HG03521 (cell line): ENCODE results near the gene RNF4.
"Not testable (repeated sequence)": the region's sequence is repeated elsewhere in the genome, so short reads cannot be mapped to it uniquely, and the experiment has no call there.

Source experiments
- ATAC-seq: cut with Tn5 transposase; IDR thresholded peaks from one replicate; pipeline ENCODE4 v1.9.1; 2021; ENCODE audit warnings: mild to moderate bottlenecking, moderate library complexity; ENCODE audit not compliant: unreplicated experiment

Gene RNF4

DNA sequence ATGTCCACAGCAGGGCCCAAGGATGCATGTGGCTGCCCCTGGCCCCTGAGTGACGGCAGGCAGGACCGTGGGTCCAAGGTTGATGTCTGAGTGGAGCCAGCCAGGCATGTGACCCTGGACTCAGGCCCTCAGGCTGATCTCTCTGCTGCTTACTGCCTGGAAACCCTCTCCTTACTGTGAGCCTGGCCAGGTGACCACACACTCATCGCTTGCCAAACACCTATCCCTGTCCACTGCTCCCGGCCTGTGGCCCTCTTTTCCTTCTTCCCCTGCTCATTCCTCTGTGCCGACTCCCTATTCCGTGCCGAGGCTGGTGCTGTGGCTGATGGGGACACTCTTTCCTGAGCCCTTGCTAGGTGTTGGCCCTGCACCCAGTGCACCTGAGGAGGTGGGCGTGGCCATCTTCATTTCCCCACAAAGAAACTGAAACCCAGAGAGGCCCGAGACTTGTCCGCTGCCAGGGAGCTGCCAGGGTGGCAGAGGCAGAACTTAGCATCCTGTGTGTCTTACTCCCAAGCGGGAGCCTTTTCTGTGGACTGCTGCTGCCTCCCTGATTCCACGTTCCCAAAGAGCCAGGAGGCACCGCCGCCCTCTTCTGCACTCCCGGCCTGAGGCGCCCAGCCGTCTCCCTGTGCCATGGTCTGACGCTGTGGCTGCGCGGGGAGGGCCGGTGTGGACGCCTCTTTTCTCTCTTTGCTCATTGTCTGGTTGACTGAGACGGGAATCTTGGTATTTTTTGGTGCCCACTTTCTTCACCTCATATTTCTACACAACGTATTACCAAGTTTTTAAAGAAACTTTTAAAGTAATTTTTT is 11.2 kb upstream of the RNF4 start:
- ATAC-seq: no peak

DNA sequence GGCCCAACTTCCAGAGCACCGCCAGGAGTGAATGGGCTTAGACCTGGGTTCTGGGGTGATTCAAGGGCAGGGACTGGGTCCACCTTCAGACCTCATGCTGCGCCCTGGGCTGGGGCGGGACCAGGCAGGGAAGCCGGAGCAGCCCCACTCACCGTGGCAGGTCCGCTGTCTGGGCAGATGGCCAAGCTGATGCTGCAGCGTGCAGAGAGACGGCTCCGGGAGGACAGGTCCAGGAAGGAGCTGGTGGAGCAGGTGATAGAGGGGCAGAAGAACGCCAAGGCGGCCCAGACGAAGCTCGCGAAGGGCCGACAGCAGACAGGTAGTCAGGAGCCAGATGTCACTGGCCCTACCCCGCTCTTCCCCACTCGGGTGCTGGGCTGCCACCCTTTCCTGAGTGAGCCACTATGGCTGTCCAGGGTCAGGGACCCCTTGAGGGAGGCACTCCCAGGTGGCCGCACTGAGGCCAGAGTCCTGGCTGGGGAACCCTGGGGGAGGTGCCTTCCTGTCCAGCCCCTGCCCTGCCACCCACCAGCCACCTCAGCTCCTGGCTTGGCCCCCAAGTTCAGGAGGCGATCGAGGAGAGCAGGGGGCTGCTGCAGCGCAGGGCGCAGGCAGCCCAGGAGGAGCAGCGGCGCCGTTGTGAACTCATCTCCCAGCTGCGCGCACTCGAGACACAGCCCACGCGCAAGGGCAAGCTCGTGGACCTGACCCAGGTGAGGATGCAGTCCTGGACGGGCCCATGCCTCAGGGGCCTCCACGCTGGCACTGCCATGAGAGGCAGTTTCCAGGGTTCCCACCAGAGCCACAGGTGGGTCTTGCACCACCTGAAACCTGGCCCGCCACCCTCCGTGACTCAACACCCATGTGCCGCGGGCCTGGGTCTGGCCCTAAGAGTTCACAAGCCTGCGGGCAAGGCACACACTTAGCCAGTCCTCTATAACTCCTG is 10.1 kb upstream of the RNF4 start:
- no peak for ATAC-seq

DNA sequence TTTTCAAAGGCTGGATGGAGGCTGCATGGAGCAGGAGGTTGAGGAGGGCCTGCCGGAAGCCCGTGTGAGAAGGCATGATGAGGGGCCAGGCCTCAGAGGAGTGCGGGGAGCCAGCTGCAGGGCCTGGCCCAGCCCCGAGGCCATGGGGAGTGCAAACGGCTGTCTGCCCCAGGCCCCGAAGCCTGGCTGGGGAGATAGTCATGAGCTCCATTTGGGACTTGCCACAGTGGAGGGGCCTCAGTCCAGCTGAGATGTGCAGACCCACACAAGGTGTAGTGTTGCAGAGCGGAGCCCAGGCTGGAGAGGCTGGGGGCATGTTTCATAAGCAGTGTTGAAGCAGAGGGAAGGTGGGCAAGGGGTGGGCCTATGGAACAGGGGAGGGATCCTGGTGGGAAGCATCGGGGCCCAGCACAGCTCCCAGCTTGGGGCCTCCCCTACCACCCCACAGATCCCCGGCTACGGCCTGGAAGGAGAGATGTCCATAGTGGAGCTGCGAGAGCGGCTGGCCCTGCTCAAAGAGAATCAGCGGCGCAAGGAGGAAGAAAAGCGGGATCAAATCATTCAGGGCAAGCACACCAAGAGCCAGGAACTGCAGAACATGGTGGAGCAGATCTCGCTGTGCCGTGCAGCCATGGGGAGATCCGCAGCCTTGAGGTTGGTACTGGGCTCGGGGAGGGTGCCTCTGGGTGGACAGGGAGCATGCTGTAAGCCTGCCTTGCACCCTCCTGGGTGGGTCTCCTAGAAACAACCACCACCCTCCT is 9.1 kb upstream of the RNF4 start:
- ATAC-seq: no peak

DNA sequence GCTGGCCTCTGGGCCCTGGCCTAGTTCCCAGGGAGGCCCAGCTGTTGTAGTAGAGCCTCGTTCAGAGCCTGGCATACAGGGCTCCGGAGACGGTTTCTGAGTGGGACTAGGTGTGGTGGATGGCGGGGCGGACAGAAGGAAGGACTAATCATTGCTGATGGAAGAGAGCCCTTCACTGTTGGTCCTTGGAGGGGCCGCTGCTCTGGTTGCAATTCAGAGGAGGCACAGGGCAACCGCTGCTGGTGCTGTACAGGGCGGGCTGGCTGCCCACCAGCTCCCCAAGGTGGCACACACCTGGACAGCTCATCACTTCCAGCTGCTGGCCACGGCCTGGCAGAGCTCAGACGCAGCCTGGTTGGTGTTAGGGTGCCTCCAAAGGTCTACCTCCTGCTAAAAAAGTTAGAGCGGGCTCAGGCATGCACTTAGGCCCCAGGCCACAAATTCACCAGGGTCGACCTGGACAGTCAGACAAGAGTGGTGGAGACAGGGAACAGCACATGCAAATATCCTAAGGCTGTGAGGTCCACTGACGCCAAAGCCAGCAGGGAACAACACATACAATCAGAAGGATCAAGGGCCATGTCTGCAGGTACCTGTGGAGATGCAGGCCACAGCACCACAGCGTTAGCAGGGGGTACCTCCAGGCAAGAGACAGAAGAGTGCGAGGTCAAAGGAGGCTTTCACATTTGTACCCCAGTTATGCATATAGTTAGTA is 7.5 kb upstream of the RNF4 start:
- ATAC-seq: no peak

DNA sequence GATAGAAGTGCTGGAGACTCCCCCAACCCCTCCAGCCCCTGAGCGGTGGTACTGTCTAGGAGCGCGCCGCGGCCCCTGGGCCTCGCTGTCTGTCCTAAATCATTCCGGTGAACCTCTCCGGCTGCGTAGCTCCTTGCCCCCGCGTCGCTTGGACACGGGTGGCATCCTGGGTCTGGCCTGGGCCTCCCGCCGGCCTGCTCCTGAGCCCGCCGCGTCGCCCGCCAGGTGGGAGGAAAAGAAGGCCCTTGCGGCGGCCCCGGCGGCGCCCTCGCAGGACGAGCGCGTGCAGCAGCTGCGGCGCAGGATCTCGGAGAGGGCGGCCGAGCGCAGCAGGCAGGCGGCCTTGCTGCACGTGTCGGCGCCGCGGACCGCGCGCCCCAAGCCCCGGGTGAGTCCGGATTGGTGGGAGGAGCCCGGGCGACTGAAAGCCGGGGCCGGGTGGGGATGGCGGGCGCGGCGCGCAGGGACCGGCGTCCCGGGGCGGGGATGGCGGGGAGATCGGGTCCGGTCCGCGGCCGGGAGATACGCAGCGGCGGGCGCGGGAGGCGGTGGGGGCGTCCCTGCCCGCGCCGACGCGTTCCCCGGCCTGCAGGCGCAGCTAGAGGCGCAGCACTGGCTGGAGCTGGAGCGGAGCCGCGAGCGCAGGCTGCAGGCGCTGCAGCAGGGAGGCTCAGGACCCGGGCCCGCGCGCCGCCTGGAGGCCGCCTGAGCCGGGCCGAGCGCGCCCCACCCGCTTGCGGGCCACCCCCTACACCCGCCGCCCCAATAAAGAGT is 6.5 kb upstream of the RNF4 start:
- ATAC-seq: peak; percentile 70

DNA sequence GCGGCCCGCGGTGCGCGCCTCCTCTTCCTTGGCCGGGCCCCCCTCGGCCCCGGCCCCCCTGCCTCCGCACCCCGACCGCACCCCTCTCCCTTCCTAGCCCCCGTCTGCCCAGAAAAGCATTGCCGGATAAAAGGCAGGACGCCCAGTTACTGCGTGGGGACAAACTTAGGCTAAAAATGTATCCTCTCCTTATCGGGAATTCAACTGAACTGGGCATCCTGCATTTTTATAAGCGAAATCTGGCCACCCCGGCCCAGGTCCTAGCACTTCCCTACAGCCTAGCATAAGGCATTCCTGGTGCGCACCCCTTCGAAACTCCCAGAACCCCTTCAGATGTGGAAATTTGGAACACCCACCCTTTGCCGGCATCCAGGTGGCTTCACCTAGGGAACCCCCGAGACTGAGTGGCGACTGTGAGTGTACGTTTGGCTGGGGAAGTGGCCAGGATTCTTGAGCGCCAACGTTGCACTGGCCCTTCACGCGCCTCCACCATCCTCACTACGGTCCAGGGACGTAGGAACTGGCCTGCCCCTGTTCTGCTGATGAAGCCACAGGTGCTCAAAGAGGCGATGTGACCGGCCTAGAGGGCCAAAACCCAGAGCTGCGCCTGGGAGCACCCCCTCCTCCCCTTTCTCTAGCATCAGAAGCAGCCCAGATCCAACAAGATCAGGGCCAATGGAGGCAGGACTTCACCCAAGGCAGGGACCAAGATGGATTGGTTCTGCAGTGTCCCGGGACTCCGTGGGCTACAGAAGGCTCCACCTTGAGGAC is 5.7 kb upstream of the RNF4 start:
- ATAC-seq: no peak

DNA sequence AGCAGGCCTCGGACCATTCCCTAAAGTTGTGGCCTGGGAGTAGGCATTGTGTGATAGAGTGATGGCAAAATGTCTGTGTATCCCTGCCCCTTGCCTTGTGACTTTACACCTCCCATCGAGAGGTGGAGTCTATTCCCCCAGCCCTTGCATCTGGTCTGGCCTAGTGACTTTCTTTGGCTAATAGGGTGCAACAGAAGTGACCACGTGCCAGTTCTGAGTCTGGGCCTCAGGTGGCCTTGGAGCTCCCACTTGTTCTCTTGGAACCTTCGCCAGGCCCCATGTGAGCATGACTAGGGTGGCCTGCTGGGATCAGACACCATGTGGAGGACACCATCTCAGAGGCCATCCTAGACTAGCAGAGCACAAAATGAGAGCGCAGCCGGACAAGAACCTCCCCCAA is 3.9 kb upstream of the RNF4 start:
- no peak for ATAC-seq

DNA sequence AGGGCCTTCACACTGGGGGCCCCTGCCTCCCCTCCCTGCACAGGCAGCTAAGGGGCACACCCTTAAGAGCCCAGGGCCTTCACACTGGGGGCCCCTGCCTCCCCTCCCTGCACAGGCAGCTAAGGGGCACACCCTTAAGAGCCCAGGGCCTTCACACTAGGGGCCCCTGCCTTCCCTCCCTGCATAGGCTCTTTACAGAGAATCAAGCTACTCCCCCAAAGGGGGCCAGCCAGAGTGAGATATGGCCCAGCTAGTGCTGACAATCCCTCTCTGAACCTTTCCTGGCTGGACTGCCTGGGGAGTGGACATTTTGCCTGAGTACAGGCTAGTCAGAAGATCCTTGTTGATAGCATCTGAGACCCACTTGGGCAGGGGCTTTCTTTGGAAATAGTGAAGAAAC is 3.4 kb upstream of the RNF4 start:
- not testable (repeated sequence) for ATAC-seq

DNA sequence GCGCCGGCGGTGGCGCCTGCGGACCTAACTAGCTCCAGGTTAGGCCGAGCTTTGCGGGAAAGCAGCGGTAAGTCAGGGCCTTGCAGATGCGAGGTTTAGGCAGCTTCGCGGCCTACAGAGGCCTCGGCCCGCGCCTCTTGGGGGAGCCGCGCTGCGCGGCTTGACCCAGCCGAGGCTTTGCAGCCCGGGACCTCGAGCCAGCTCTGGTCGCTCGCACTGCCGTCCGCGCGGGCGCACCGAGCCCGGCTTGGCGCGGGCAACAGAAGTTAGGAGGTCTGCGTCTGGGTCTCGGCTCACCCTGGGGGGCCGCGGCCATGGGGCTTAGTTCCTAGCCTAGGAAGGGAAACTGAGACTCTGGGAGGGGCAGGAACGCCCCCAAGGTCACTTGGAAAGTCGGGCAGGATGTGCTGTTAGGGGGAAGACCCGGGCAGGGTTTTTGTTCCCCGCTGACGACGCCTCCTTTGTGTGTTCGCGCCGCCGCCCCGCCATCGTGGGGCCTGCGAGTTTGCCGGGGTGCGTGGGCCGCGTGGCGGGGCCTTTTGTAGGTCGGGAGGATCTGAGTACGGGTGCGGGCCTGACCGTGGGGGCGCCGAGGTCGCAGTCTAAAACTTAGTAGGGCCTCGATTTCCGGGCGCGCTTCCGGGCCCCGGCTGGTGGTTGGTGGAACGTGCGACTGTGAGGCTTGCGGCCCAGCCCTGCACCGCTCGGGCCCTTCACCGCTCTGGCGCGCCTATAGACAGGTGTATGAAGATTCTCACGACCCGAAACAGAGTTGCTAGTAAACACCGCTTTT is 482 bp downstream of the RNF4 start:
- peak; percentile 38 for ATAC-seq

DNA sequence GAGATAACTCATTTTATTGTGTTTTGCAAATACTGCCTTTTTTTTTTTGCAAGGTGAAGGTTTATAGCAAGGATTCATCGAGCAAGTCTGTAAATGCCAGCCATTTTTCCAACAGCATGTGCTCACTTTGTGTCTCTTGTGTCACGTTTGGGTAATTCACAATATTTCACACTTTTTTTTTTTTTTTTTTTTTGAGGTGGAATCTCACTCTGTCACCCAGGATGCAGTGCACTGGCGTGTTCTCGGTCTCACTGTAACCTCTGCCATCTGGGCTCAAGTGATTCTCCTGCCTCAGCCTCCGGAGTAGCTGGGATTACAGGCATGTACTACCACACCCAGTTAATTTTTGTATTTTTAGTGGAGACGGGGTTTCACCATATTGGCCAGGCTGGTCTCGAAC is 1.9 kb downstream of the RNF4 start:
- ATAC-seq: no peak

DNA sequence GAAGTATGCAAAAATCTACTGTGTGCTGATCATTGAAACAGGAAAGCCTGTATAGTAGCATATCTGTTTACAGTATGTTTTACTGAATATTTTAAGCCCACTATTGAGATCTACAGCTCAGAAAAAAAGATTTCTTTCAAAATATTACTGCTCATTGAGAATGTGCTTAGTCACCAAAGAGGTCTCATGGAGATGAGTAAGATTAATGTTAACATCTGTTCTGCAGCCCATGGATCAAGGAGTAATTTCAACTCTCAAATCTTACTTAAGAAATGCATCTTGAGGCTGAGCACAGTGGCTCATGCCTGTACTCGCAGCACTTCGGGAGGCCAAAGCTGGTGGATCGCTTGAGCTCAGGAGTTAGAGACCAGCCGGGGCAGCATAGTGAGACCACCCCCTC is 3.3 kb downstream of the RNF4 start:
- no peak for ATAC-seq

DNA sequence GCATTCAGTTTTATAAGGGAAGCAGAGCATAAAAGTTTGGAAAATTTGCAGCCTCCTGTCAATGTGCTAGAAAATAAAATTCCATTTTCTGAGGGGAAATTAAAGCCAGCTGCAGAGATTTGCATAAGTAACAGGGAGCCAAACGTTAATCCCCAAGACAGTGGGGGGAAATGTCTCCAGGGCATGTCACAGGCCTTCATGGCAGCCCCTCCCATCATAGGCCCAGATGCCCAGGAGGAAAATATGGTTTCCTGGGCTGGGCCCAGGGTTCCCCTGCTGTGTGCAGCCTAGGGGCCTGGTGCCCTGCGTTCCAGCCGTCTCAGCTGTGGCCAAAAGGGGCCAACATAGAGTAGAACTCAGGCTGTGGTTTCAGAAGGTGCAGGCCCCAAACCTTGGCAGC is 9.3 kb downstream of the RNF4 start:
- ATAC-seq: no peak

DNA sequence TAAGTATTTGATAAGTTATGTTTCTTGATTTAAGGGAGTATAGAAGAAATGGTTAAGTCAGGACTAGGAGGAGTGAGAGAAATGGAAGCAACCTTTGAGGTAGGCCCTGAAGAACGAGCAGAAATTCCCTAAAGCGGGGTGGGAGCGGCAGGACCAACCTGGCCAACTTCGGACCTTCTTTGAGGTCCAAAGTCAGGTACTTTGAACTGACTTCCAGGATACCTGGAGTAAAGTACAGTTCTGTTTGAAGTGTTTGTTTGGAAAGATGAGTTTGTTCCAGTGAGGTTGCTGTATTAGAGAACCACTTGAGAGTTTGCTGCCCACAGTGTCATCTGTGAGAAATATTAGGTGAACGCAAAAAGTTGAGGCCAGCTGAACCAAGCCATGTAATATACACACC is 11.7 kb downstream of the RNF4 start:
- no peak for ATAC-seq

DNA sequence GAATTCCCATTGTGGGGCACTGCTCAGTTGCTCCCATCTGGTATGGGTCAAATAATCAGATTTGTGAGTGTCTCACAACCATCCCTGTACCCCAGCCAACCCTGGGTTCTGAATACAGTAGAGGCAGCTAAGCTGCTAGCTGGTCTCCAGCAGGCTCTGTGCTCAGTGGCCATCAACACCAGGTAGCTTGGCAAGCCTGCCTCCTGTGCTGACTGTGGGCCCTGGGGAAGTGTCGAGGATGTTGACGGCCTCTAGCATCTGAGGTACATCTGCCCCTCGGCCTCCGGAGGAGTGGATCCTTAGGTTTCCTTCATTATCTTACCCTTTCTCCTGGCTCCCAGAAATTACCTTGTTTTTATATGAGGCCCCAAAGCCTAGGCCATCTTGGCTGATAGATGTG is 13.3 kb downstream of the RNF4 start:
- ATAC-seq: no peak

DNA sequence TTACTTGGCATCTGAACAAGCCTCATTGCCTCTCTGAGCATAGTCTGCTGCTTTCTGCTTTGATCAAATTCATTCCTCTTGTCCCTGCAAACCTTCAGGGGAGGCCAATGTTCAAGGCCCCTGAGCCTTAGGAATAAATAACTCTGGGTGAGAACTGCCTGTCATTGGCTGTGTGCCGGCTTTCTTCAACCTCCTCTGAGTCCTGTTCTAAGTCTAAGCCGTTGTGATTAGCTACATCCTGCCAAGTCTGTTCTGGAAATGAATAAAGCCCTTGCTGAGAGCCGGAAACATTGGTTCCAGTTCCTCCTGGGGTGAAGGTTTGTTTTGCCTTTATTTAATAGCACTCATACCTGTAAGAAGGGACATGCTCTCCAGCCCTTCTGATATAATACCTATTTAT is 13.8 kb downstream of the RNF4 start:
- no peak for ATAC-seq

DNA sequence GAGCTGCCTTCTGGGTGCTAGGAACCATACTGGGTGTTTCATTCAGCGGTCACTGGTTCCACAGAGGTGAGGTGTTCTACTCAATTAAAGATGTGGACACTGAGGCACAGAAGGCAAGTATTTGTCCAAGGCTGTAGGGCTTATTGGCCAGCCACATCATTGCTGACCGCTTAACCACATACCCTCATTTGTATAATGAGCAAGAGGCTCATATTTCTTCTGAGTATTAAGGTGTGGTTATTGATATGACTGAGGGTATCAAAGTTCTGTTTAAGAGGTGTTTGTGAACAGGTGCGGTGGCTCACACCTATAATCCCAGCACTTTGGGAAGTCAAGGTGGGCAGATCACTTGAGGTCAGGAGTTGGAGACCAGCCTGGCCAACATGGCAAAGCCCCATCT is 14.3 kb downstream of the RNF4 start:
- no peak for ATAC-seq

DNA sequence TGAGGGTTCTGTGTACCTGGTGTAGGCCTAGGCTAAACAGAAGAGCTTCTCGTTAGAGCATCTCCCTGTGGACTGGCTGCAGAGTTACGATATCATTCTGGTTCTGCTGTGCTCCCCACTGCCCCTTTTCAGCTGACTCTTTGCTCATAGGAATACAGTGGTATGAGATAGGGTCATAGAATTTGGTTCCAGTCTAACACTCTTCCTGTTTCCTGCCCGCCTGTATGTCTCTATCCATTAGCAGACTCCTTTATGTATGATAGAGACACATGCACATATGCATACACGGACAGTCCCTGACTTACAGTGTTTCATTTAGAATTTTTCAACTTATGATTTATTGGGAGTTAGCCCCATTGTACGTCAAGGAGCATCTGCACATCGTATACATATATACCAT is 15.3 kb downstream of the RNF4 start:
- ATAC-seq: no peak

DNA sequence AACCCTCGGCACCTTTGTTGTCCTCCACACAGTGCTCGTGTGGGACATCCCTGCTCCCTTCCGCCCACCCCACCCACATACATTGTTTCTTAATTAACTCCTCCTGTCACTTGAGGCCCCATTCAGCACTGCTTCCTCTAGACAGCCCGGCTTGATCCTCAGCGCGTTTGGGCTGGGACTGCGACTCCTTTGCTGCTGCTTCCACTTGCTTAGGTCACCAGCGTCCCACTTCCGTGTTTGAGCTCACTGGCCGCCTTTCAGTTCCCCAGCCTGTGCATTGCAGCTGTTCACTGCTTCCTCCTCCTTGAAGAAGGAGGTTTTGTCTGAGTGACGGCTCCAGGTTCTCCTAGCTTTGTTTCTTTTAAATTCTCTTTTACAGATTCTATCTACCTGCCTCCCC is 16.1 kb downstream of the RNF4 start:
- ATAC-seq: peak; percentile 61
